H1 (cell line): ENCODE data around the gene MYCBPAP. TPM values are rescaled to one million over a fixed set of nuclear protein-coding genes. Genes with fewer than 3 reads are reported as not detected.

Experiments used
- CTCF ChIA-PET: fragments of 300-600 bp; sonication (Branson Sonifier 250); formaldehyde crosslinking; loops from one replicate; lab custom pipeline; 2021; ENCODE audit not compliant: partially characterized antibody; lab: Charles Lee
- POLR2A ChIA-PET: fragments of 300-600 bp; sonication (Branson Sonifier 250); formaldehyde crosslinking; loops from one replicate; lab custom pipeline; 2021; ENCODE audit warnings: inconsistent platforms; ENCODE audit not compliant: partially characterized antibody; lab: Charles Lee
- DNase-seq, 2 experiments: peaks; one replicate each; pipeline versions ENCODE4 v3.0.0 to v3.0.0-alpha.2; 2010 to 2022; ENCODE audit warnings: low spot score in 2 of 2, low read depth in 1 of 2, mixed read lengths in 1 of 2
- FAIRE-seq: peaks from 2 replicates; lab custom pipeline; 2011; peaks lifted over from hg19 to GRCh38; lab: Jason Lieb, UNC
- H2AFZ ChIP-seq: 2 replicates; pipeline ENCODE4 v1.8.1; 2012; ENCODE audit warnings: low read length, inconsistent platforms
- H2AK5ac ChIP-seq: 2 replicates; pipeline ENCODE4 v1.6.1; 2013; ENCODE audit warnings: low read depth, low read length
- H2BK120ac ChIP-seq: replicated peaks from 2 replicates; pipeline ENCODE3; 2013; ENCODE audit warnings: low read depth, low read length, inconsistent platforms
- H2BK12ac ChIP-seq: 2 replicates; pipeline ENCODE4 v1.6.1; 2013; ENCODE audit warnings: low read depth, low read length
- H2BK15ac ChIP-seq: 2 replicates; pipeline ENCODE4 v1.6.1; 2013; ENCODE audit warnings: low read length
- H2BK20ac ChIP-seq: 2 replicates; pipeline ENCODE4 v1.6.1; 2013; ENCODE audit warnings: low read length
- H2BK5ac ChIP-seq: 2 replicates; pipeline ENCODE4 v1.6.1; 2013; ENCODE audit warnings: low read depth, low read length
- H3K14ac ChIP-seq: 2 replicates; pipeline ENCODE4 v1.6.1; 2013; ENCODE audit warnings: inconsistent platforms; ENCODE audit not compliant: insufficient read length
- H3K18ac ChIP-seq: 2 replicates; pipeline ENCODE4 v1.6.1; 2013; ENCODE audit warnings: low read length; ENCODE audit errors: extremely low read depth
- H3K23ac ChIP-seq: 2 replicates; pipeline ENCODE4 v1.6.1; 2013; ENCODE audit warnings: inconsistent platforms; ENCODE audit not compliant: insufficient read length
- H3K23me2 ChIP-seq: 2 replicates; pipeline ENCODE4 v1.6.1; 2013; ENCODE audit warnings: low read depth, low read length
- H3K27ac ChIP-seq: 2 replicates; pipeline ENCODE4 v1.6.1; 2011; ENCODE audit warnings: low read depth, low read length, inconsistent platforms
- H3K27me3 ChIP-seq, 4 experiments: replicated peaks in 1 of 4; 1 replicate in 1 of 4; 2 replicates in 3 of 4; pipeline versions ENCODE4 v1.6.1 to v1.8.1; 2011 to 2013; ENCODE audit warnings: low read length in 3 of 4, mild to moderate bottlenecking in 3 of 4, inconsistent platforms in 2 of 4, mixed read lengths in 2 of 4, moderate library complexity in 1 of 4; ENCODE audit not compliant: control insufficient read depth in 3 of 4, insufficient read depth in 3 of 4; ENCODE audit errors: extremely low read depth in 1 of 4
- H3K36me3 ChIP-seq, 4 experiments: 2 replicates each; pipeline versions ENCODE4 v1.6.1 to v1.8.1; 2011 to 2013; ENCODE audit warnings: mild to moderate bottlenecking in 4 of 4, low read length in 3 of 4, moderate library complexity in 2 of 4, control low read depth in 1 of 4, inconsistent platforms in 1 of 4; ENCODE audit not compliant: insufficient read depth in 4 of 4, control insufficient read depth in 2 of 4
- H3K4ac ChIP-seq: replicated peaks from 2 replicates; pipeline ENCODE3; 2013; ENCODE audit warnings: low read length, low read depth, mixed read lengths, inconsistent platforms; ENCODE audit not compliant: insufficient read length
- H3K4me1 ChIP-seq, 4 experiments: replicated peaks in 1 of 4; 1 replicate in 1 of 4; 2 replicates in 3 of 4; pipeline versions ENCODE4 v1.6.1 to v1.8.1; 2011 to 2013; ENCODE audit warnings: low read length in 3 of 4, inconsistent platforms in 2 of 4, mixed read lengths in 1 of 4; ENCODE audit not compliant: insufficient read depth in 4 of 4, control insufficient read depth in 3 of 4
- H3K4me2 ChIP-seq, 2 experiments: 2 replicates each; pipeline versions ENCODE4 v1.6.1 to v1.8.1; 2011 to 2013; ENCODE audit warnings: low read depth in 2 of 2, low read length in 2 of 2, control low read depth in 1 of 2, inconsistent platforms in 1 of 2, mild to moderate bottlenecking in 1 of 2; ENCODE audit not compliant: insufficient read depth in 1 of 2
- H3K4me3 ChIP-seq, 4 experiments: fragments of 200-600, 300-600 bp in 1 of 4; sonication (generic), shearing (Covaris generic), sonication (Bioruptor Twin) in 1 of 4; 2 replicates each; pipeline versions ENCODE4 v1.5.1 to v1.8.1; 2011 to 2016; ENCODE audit warnings: low read length in 4 of 4, low read depth in 3 of 4, control low read depth in 2 of 4, inconsistent platforms in 2 of 4, mild to moderate bottlenecking in 2 of 4, mixed read lengths in 1 of 4, moderate library complexity in 1 of 4; ENCODE audit not compliant: insufficient read depth in 2 of 4; ENCODE audit errors: extremely low read depth in 1 of 4
- H3K56ac ChIP-seq: replicated peaks from 2 replicates; pipeline ENCODE3; 2013; ENCODE audit warnings: low read depth, mild to moderate bottlenecking, mixed read lengths, low read length, inconsistent platforms; ENCODE audit not compliant: insufficient read length
- H3K79me1 ChIP-seq: 2 replicates; pipeline ENCODE4 v1.6.1; 2013; ENCODE audit warnings: low read depth, low read length, control low read depth
- H3K79me2 ChIP-seq, 2 experiments: 2 replicates each; pipeline versions ENCODE4 v1.6.1 to v1.8.1; 2012 to 2013; ENCODE audit warnings: low read length in 2 of 2, mild to moderate bottlenecking in 2 of 2, inconsistent platforms in 1 of 2; ENCODE audit not compliant: insufficient read depth in 2 of 2, control insufficient read depth in 1 of 2
- H3K9ac ChIP-seq, 4 experiments: replicated peaks in 1 of 4; 1 replicate in 1 of 4; 2 replicates in 3 of 4; pipeline versions ENCODE4 v1.6.1 to v1.8.1; 2011 to 2013; ENCODE audit warnings: low read depth in 3 of 4, low read length in 3 of 4, control low read depth in 2 of 4, mild to moderate bottlenecking in 2 of 4, moderate library complexity in 2 of 4, inconsistent platforms in 1 of 4; ENCODE audit errors: extremely low read depth in 1 of 4
- H3K9me3 ChIP-seq, 2 experiments: 2 replicates each; pipeline versions ENCODE4 v1.6.1 to v1.8.1; 2012 to 2013; ENCODE audit warnings: mild to moderate bottlenecking in 2 of 2, moderate library complexity in 2 of 2, control low read depth in 1 of 2, inconsistent platforms in 1 of 2, low read depth in 1 of 2, low read length in 1 of 2, mixed read lengths in 1 of 2; ENCODE audit not compliant: insufficient read depth in 2 of 2
- H4K20me1 ChIP-seq, 2 experiments: replicated peaks in 1 of 2; 2 replicates each; pipeline versions ENCODE3 to v1.8.1; 2011 to 2013; ENCODE audit warnings: inconsistent platforms in 2 of 2, low read length in 2 of 2, mild to moderate bottlenecking in 1 of 2; ENCODE audit not compliant: insufficient read depth in 2 of 2, control insufficient read depth in 1 of 2
- H4K5ac ChIP-seq: 2 replicates; pipeline ENCODE4 v1.6.1; 2013; ENCODE audit warnings: low read length, low read depth, mixed read lengths, inconsistent platforms; ENCODE audit not compliant: insufficient read length
- H4K8ac ChIP-seq: 2 replicates; pipeline ENCODE4 v1.8.0; 2013; ENCODE audit warnings: mild to moderate bottlenecking, moderate library complexity, low read length, inconsistent platforms; ENCODE audit not compliant: insufficient read depth; ENCODE audit errors: extremely low read depth
- H4K91ac ChIP-seq: replicated peaks from 2 replicates; pipeline ENCODE3; 2013; ENCODE audit warnings: low read length, mixed read lengths, inconsistent platforms; ENCODE audit not compliant: insufficient read length
- CHD2 ChIP-seq: IDR thresholded peaks from 2 replicates; pipeline ENCODE4 v1.6.1; 2012; ENCODE audit warnings: low read length, improper control_type of control experiment
- CTBP2 ChIP-seq: IDR thresholded peaks from 2 replicates; pipeline ENCODE4 v1.7.0; 2011; ENCODE audit warnings: borderline replicate concordance, mild to moderate bottlenecking, moderate library complexity, mixed read lengths, low read length; ENCODE audit not compliant: insufficient read depth, insufficient read length
- WGBS, 2 experiments: shearing (Covaris generic) in 1 of 2; methylation state at CpG; one replicate each; pipeline versions ENCODE4 v1.1.6 to v1.1.7; 2013 to 2015; ENCODE audit warnings: low lambda C conversion rate in 2 of 2, mixed read lengths in 2 of 2, inconsistent platforms in 1 of 2, low coverage in 1 of 2, missing lambda C conversion rate in 1 of 2; ENCODE audit not compliant: insufficient replicate concordance in 2 of 2, insufficient coverage in 1 of 2, insufficient read length in 1 of 2; ENCODE audit errors: extremely low coverage in 1 of 2, missing lambda C conversion rate in 1 of 2; 5-methylcytosine and 5-hydroxymethylcytosine counted together
- polyA plus RNA-seq, 7 experiments: library from polyadenylated mRNA; depleted of rRNA in 3 of 7; stranded (reverse) in 5 of 7; unstranded in 2 of 7; fragments of >200 nt in 5 of 7; fragments of 200-250 nt in 2 of 7; gene quantifications; 1 replicate in 5 of 7; 2 replicates in 1 of 7; 4 replicates in 1 of 7; pipeline versions ENCODE4 v1.2.1 to v1.2.3, GENCODE V29; 2011 to 2013; ENCODE audit warnings: missing spikeins in 2 of 7, mixed read lengths in 2 of 7
- total RNA-seq: library from RNA; stranded (reverse); fragmentation: NEBNext Ultra II Directional; extraction: Animal tissue kit (Norgen Biotek cat#: 25700); gene quantifications from 2 replicates; pipeline ENCODE4 v1.2.1, GENCODE V29; 2021

The MYCBPAP gene
- total and polyA plus RNA-seq, 2 of the 8 experiments (the other 6 are each of a cell fraction or from before 2014, with no cell fraction given), result 0.89 to 3.3 TPM

DNA sequence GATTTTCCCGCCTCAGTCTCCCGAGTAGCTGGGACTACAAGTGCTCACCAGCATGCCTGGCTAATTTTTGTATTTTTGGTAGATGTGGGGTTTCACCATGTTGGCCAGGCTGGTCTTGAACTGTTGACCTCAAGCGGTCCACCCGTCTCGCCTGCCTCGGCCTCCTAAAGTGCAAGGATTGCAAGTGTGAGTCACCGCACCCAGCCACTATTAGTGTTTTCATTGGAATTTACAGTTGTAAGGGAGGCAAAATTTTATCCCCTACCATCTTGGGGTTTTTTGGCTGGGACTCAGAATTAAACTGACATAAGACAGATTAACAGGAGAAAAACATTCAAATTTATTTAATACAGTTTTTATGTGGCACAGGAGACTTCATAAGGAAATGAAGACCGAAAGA is 12.3 kb upstream of the MYCBPAP start:
- H3K79me1 ChIP-seq, result no peaks in the 10 kb centered on the region
- H4K8ac ChIP-seq, result no peak overlapping the region
- no peak overlapping the region for H3K18ac ChIP-seq
- no peak overlapping the region for H3K23ac ChIP-seq
- H3K4me2 ChIP-seq, result no peak overlapping the region
- H3K79me2 ChIP-seq, result no peaks in the 10 kb centered on the region
- no peak overlapping the region for H2BK15ac ChIP-seq
- no peaks in the 10 kb centered on the region for H3K27me3 ChIP-seq
- H3K36me3 ChIP-seq, result no peaks in the 10 kb centered on the region
- H3K4me1 ChIP-seq, result no peaks in the 10 kb centered on the region
- no peak overlapping the region for H4K5ac ChIP-seq
- H2BK12ac ChIP-seq, result no peak overlapping the region
- no peak overlapping the region for H2AFZ ChIP-seq
- ChIA-PET CTCF (interaction anchor here (1.2 to 3.2 kb wide), 4 partner anchors 10 to 37 kb away, joined by 5 to 12 read pairs (median 8); partner anchors contain the start of genes EPN3 and RSAD1), POLR2A (no interaction called here)
- no peak overlapping the region for H3K14ac ChIP-seq
- H4K20me1 ChIP-seq, result no peaks in the 10 kb centered on the region
- H3K23me2 ChIP-seq, result no peaks in the 10 kb centered on the region
- H3K4ac ChIP-seq, result no peak overlapping the region
- WGBS, 2 experiments, result 97% methylated on average over 6 of the region's 8 CpGs; no CpG with 5 or more reads in 1 of the 2 experiments
- FAIRE-seq (no peak), DNase-seq (no peak)
- H3K4me3 ChIP-seq, result no peak overlapping the region
- no peak overlapping the region for H2AK5ac ChIP-seq
- no peak overlapping the region for H2BK120ac ChIP-seq
- no peaks in the 10 kb centered on the region for H3K9me3 ChIP-seq
- no peak overlapping the region for H3K56ac ChIP-seq
- no peak overlapping the region for H3K9ac ChIP-seq
- no peak overlapping the region for H2BK5ac ChIP-seq
- no peak overlapping the region for H2BK20ac ChIP-seq
- H4K91ac ChIP-seq, result no peak overlapping the region
- H3K27ac ChIP-seq, result no peak overlapping the region
- TF ChIP-seq CTBP2 (no peak), CHD2 (no peak)
